Measurements from ENCODE around the gene PTPN2.
"Not testable (repeated sequence)": the region's sequence is repeated elsewhere in the genome, so short reads cannot be mapped to it uniquely, and the experiment has no call there.

The PTPN2 gene

DNA sequence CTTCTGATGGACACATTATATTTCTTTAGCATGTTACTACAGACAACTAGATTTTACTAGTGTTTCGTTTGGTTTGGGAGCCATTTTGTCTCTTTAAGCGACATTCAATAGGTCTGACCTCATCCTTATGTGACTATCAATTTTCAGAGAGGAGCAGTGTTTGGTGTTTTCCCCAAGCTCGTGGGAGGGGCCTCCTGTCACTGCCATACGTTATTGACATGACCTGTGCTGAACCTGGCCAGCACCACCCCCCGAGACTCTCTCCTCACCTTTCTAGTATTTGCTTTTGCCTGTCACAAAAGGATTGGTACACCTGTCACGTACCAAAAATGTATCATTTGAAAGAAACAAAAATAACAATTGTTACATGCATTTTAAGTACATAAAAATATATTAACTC, 111.9 kb downstream of the PTPN2 start:
- no peak for DNase-seq (ENCODE audit: low read depth in 2 of 2)

DNA sequence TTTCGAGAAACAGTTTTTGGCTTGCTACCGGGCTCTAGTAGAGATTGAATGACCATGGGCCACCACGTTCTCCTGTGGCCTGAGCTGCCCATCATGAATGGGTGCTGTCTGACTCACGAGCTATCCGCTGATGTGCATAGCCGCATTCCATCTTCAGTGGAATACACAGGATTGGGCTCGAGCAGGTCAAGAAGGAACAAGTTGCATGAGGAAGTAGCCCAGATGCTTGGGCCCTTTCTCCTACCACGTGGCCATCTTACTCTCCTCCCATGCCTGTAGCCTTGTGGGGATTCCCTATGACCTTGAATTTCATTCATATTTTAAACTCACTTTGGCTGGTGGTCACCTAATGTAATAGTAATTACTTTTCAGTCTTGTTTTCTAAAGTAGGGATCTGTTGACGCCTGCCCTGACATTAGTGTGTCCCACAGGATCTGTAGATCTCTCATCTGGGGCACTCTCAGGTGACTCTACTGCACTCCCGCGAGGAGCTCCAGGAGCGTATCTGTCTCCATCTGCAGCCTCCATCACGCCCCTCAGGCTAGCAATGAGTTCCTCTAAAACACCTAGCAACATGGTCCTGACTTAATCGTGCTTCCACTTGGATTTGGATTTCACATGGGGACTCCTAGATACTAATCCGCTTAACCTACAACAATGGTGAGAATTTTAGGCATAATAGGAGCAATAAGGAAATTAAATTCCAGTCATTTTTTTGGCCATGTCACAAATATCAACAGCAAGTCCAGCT, 113.4 kb downstream of the PTPN2 start:
- DNase-seq (ENCODE audit: low read depth in 2 of 2) = no peak

DNA sequence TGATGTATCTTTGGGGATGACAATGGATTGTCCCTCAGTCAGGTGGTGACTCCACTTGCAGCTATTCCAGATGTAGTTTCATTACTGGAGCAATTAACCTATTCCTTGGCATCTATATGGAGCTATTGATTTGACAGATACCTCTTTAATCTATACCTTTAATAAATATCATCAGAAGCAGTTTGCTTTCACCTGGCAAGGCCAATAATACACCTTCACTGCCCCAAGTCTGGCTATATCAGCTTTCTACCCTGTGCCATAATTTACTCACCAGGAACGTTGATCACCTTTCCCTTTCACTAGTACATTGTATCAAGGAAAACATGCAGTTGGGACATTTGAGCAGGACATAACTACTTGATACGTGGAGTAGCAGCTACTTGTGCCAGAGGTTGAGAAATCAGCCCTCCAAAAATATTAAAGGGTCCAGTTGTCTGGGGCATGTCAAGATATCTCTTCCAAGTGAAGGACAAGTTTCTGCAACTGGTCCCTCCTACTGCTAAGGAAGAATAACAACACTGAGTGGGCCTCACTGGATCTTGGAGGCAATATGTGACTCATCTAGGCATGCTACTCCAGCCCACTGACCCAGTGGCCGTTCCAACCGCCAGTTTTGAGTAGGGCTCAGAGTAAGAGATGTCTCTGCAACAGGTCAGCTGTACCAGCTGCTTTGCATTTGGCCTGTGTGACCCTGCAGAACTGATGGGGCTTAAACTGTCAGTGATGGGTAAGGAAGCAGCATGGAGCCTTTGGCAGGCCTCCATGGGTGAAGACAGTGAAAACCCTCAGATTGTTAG, 114.2 kb downstream of the PTPN2 start:
- no peak for DNase-seq (ENCODE audit: low read depth in 2 of 2)

DNA sequence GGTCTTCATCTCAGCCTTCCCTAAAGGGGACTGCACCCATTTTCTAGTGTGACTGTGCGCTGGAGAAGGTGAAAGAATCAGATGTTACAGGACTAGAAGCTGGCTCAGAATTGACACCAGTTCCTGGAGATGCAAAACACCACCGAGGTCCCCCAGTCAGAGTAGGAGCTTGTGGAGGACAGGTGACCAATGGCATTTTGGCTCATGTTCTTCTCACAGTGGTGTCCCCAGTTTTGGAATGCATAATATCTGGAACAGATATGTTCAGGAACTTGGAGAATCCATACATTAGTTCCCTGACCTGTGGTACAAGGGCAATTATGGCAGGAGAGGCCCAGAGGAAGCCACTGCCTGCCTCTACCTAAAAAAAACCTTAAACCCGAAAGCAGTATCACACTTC, 114.9 kb downstream of the PTPN2 start:
- DNase-seq (ENCODE audit: low read depth in 2 of 2) = no peak

DNA sequence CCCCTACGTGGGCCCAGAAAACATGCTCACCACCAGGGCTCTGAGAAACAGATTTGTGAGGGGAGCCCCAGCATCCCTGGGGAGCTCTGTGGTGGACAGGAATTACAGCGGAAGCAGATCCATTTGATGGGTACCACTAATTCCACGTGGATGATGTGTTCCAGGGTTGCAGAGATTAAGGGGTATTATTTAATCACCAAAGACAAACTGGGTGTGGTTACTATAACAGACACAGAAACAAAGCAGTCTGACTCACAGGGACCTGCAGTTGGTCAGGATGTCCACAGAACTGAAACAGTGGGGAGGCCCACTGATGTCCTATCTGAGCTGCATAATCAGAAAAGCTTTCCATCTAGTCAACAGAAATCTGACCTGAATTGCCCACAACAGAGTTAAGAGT, 115.4 kb downstream of the PTPN2 start:
- no peak for DNase-seq (ENCODE audit: low read depth in 2 of 2)

DNA sequence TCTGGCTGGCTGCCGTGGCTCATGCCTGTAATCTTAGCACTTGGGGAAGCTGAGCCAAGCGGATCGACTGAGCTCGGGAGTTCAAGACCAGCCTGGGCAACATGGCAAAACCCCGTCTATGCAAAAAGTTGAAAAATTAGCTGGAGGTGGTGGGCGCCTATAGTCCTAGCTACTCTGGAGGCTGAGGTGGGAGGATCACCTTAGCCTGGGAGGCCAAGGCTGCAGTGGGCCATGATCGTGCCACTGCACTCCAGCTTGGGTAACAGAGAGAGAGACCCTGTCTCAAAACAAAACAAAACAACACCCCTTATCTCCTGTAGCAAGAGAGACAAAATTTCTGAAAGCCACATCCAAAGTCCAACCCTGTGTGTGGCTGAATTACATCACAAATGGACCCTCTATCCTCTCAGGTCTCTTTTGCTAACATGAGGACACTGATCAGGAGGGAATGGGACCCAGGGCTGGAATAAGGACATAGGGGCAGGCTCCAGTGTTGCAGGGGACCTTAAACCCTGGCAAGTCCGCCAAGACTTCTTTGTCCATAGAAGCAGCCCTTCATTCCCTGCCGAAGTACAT, 116.4 kb downstream of the PTPN2 start:
- DNase-seq (ENCODE audit: low read depth in 2 of 2) = no peak

DNA sequence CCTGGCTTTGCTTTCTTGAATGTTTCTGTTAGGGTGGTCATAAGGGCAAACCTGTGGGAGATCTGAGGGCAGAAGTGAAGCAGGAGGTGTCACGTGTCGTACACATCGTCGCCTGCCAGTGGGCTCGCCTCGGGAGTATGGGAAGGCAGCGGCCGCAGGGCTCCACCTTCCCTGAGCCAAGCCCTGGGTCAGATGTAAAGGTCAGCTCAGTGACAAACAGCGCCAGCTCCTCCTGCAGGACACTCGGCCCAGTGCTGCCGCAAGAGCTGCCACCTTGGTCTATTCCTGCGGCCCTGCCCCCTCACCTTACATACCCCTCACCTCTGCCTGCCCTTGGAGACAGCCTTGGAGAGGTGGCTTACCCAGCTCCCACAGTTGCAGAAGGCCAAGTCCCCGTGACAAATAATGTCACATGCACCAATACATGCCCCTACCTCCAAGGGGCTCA, 117.0 kb downstream of the PTPN2 start:
- no peak for DNase-seq (ENCODE audit: low read depth in 2 of 2)

DNA sequence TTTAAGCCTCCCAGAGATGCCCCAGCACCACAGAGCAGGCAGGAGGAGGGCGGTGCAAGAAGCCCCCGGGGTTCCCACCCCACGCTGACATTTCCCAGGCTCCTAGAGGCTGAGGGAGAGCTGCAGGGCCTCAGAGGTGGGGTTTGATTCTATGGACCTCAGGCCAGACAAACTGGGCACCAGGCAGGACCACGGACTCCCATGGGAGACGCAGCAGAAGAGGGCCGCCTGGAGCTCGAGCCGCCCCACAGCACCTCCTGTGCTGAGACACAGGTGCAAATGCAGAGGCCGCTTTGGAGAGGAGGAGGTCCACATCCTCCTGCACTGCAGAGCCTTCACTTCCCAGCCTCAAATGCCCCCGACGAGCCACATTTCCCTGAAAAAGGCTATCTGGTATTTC, 118.5 kb downstream of the PTPN2 start:
- DNase-seq (ENCODE audit: low read depth in 2 of 2) = no peak

DNA sequence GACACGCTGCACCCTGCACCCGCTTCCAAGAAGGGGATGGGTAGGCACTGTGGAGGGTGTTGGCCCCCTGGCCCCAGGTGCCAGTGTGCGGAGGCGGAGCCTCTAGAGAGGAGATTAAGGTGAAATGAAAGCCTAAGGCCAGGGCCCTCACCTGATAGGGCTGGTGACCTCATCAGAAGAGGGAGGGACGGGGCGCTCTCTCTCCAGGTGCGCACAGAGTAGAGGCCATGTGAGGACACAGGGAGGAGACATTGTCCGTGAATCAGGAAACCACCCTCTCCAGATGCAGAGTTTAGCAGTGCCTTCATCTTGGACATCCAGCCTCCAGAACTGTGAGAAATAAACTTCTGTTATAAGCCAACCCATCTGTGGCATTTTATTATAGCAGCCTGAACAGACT, 118.9 kb downstream of the PTPN2 start:
- DNase-seq (ENCODE audit: low read depth in 2 of 2) = no peak

DNA sequence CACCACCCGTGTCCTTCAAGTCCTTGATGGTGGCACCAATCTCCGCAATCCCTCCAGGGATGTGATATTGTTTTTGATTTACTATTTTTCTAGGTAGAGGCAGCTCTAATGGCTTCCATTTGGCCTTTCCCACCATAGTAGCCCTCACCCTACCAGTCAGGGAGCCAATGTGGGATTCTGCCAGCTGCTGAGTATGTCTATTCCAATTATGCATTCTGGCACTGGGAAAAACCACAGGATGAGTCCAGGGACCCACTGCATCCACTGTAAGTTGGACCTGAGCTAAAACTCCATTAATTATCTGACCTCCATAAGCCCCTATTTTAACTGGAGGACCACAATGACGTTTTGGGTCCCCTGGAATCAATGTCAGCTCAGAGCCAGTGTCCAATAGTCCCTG, 125.5 kb downstream of the PTPN2 start:
- DNase-seq (ENCODE audit: low read depth in 2 of 2) = not testable (repeated sequence)

DNA sequence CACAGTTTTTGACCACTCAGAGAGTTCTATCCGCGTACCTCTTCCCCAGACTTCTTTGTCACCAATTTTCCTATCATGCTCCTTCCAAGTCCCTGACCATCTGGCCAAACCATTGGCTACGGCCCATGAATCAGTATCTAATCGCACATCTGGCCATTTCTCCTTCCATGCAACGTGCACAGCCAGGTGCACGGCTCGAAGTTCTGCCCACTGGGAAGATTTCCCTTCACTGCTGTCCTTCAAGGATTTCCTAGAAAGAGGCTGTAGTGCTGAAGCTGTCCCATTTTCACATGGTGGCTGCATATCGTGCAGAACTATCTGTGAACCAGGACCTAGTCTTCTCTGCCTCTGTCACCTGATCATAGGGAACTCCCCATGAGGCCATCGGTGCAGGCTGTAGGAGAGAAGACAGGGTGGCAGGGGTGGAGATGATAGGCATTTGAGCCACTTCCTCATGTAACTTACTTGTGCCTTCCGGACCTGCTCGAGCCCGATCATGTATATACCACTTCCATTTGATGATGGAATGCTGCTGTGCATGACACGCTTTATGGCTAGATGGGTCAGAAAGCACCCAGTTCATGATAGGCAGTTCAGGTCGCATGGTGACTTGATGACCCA, 127.3 kb downstream of the PTPN2 start:
- not testable (repeated sequence) for DNase-seq (ENCODE audit: low read depth in 2 of 2)

DNA sequence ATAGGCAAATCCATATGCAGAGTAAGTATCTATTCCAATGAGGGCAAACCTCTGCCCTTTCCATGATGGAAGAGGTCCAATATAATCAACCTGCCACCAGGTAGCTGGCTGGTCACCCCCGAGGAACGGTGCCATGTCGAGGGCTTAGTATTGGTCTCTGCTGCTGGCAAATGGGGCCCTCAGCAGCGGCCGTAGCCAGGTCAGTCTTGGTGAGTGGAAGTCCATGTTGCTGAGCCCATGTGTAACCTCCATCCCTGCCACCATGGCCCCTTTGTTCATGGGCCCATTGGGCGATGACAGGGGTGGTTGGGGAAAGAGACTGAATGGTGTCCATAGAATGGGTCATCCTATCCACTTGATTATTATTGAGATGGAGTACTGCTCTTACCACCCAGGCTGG, 128.4 kb downstream of the PTPN2 start:
- DNase-seq (ENCODE audit: low read depth in 2 of 2) = not testable (repeated sequence)

DNA sequence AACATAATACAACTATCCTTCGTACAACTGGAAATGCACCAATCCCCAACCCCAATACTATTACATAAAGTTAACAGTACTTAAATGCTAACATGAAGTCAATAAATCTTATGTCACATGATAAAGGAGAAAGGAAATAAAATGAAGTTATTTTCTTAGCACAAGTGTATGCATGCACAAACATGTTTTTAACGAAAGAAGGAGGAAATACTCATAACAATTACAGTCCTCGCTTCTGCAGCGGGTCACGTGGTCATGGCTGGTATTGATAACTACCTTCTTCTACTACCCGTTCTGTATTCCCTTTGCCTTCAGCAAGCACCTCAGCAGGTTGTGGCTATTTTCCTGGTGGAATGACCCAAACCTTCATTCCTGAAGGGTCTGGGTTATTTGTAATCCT, 129.5 kb downstream of the PTPN2 start:
- no peak for DNase-seq (ENCODE audit: low read depth in 2 of 2)

DNA sequence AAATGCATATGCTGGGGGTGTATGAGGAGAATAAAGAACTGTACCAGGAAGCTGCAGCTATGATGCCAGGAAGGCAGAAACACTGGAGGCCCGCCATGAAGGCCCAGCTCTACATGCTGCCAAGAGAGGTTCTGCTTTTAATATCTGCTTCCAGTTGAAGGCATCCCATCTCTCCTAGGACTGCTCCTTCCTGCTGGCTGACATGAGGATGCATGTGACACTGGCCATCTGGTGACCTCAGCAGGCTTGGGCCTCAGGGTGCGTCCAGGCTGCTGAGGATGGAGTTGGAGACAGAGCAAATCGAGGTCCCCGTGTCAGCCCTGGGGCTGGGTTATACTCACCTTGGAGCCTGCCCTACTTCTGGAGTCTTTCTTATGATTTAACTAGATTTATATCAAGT, 132.1 kb downstream of the PTPN2 start:
- DNase-seq (ENCODE audit: low read depth in 2 of 2) = no peak

DNA sequence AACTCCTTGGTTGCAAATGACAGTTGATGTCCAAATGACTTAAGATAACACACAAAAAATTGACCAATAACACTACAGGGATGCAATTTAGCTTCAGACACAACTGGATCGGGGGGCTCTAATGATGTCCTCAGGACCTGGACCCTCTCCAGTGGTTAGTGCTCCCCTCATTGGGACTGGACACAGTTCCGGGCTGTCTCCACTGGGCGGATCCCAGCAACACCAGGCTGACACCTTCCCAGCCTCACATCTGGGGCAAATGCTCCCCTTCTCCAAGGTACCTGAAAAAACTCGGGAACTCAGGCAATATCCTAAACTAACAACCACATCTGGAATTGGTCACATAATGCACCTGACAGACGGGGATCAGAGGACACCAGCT, 132.5 kb downstream of the PTPN2 start:
- DNase-seq (ENCODE audit: low read depth in 2 of 2) = no peak

DNA sequence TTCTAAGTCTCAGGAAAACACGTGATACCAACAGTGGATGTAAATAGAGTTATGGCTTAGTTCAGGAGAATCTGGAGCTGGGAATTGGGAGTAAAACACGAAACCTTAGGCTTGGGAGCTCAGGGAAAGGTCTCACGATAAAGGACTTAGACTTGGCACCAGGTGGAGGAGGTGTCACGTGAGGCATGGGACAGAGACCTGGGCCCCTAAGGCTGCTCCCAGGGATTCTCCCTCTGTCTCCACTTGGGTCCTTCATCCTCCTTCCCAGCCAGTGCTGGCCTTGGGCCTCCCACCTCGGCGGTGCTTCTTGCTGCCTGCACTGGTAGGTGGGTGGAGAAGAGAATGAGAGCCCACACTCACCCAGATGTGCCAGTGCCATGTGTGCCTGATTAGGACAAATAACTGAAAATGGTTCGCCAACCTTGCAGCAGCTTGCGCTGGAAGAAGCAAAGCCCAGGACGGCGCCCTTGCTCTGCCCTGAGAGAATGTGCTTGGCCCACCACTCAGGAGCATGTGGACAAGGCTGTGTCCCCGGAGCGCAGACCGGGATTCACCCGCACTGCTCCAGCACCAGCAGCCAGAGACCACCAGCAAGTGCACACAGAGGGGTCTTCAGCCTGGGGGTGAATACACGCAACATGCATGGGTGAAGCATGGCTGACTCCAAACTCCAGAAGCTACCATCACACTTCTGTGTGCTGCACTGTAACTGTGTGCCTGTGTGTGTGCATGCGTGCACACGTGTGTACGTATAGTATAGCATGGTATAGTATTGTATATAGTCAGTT, 133.1 kb downstream of the PTPN2 start:
- DNase-seq (ENCODE audit: low read depth in 2 of 2) = no peak

DNA sequence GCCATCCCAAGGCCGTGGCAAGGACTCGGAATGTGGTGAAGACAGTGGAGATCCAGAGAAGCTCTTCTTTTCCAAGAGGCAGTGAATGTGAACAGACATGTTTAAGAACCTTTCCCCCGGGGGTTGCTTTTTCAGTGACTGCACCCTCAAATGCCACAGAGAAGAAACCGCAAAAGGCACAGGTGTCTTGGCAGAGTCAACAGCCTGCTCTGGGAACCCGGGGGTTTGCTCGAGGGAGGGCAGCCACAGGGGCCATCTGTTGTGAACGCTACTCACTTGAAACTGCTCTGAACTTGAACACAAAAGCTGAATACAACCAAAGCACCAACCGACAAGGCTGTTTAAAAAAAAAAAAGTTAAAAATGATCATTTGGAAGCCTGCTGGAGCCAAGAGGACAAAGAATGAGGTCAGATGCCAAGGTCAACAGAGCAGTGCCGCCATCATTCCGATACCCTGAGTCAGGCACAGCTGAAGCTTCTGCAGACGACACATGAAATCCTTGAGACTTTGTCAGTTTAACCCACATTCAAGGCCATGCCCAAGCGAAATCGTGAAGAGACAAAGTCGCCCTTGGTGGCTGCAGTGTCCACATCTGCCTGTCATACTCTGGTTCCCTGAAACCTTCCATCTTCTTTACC, 133.8 kb downstream of the PTPN2 start:
- no peak for DNase-seq (ENCODE audit: low read depth in 2 of 2)

DNA sequence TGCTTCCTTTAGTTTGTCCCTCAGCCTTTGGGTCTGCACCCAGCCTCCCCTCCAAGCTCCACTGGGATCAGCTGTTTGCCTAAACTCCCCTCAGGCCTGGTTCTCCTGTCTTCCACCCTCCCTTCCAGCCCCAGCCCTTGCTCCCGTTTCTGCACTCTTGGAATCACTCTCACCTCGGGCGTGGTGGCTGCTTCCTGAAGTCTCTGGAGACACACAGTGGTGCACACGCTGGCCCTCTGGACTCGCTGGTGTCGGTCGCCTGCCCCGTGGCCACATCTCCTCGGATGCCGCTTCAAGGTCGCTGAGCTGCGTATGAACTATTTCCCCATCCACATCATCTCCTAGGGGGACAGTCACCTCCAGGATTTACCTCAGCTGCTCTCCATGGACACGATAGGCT, 134.9 kb downstream of the PTPN2 start:
- no peak for DNase-seq (ENCODE audit: low read depth in 2 of 2)

DNA sequence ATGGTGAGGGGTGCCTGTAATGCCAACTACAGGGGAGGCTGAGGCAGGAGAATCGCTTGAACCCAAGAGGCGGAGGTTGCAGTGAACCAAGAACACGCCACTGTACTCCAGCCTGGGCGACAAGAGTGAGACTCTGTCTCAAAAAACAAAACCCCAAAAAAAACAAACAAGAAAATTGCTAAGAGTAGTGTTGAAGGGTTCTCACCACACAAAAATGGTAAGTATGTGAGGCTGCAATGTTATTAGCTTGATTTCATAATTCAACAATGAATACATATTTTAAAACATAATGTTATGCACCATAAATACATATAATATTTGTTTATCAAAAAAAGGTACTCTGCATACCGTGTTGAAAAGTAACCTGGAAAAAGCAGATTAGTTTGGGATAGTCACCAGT, 135.4 kb downstream of the PTPN2 start:
- DNase-seq (ENCODE audit: low read depth in 2 of 2) = no peak

DNA sequence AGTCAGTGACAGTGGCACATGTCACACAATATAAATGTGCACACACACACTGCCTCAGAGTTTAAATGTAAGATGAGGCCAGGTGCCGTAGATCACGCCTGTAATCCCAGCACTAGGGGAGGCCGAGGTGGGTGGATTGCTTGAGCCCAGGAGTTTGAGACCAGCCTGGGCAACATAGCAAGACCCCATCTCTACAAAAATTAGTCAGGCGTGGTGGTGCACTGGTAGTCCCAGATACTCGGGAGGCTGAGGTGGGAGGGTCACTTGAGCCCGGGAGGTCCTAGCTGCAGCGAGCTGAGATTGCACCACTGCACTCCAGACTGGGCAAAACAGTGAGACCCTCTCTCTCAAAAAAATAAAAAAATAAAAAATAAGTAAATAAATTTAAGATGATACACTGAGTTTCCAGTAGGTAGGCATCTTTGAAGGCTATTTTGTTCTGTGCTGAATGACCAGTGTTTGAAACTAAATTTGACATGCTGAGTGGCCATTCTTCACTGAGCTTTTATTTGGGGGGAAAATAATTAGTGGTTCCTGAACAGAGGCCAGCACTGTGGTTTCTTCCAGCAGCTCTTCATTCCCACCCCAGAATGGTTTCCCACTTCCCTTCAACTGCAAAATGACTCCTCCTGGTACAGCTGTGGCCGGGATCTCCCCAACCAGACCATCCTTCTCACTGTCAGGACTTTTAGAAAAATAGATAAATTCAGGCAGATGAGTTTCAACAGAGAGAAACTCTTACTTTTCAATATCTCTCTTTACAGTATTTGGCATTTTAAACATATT, 136.3 kb downstream of the PTPN2 start:
- no peak for DNase-seq (ENCODE audit: low read depth in 2 of 2)

Data from stimulated activated CD8-positive, alpha-beta memory T cell treated with anti-CD3 and anti-CD28 coated beads, Interleukin-7, amount 100 ng/mL, for 1 hour (primary cell).